ENCODE measurements around the gene CPTP. TPM values are rescaled to one million over a fixed set of nuclear protein-coding genes. Genes with fewer than 3 reads are reported as not detected.

CPTP gene
- polyA plus RNA-seq, 3 donors = 6.4 to 7.7 (median 7.4) TPM

DNA sequence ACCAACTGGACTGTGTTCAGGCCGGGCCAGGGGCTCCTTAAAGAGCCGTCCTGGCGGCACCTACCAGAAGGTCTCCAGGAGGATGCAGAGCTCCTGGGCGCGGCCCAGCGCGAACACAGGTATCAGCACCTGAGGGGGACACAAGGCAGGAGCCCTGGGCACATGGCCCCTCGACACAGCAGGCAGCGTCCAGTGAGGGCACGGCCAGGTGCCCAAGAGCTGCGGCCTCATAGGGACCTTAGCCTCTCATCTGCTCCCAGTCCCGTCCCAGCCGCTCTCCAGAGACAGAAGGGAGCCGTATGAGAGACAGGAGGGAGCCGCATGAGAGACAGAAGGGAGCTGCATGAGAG lies 10.4 kb upstream of the CPTP start:
- Histone ChIP-seq H3K4me3 (replicated peaks in 1 of 3; ENCODE audit: low read depth in 2 of 3, low read length in 3 of 3) (no peak overlapping the region), H3K9ac (ENCODE audit: insufficient read depth, low read length, poor library complexity, severe bottlenecking) (no peak overlapping the region), H3K36me3 (replicated peaks in 1 of 2; ENCODE audit: control insufficient read depth in 1 of 2, insufficient read depth in 2 of 2, low read length in 2 of 2) (peaks cover 67 to 81% of the 10 kb centered on the region in 2 donors), H3K4me1 (ENCODE audit: control insufficient read depth in 1 of 2, insufficient read depth in 2 of 2, low read length in 2 of 2) (peaks cover 6 to 7% of the 10 kb centered on the region in 2 donors), H3K27ac (ENCODE audit: low read depth in 1 of 2, low read length in 2 of 2) (no peak overlapping the region), H3K79me2 (ENCODE audit: insufficient read depth, low read length) (peaks cover 4% of the 10 kb centered on the region), H2AFZ (ENCODE audit: insufficient read depth, low read depth, low read length, poor library complexity, severe bottlenecking) (no peak overlapping the region), H3K4me2 (replicated peaks; ENCODE audit: extremely low read depth, low read length, poor library complexity, severe bottlenecking) (no peak overlapping the region), H3K9me3 (replicated peaks in 1 of 2; ENCODE audit: control insufficient read depth in 1 of 2, insufficient read depth in 1 of 2, low read length in 2 of 2) (no peaks in the 10 kb centered on the region), H3K27me3 (ENCODE audit: control insufficient read depth in 2 of 2, insufficient read depth in 2 of 2, low read length in 2 of 2) (no peaks in the 10 kb centered on the region), H4K20me1 (ENCODE audit: insufficient read depth, low read length) (peaks cover 55% of the 10 kb centered on the region)
- Mint-ChIP-seq H3K4me1 (peaks cover 6% of the 10 kb centered on the region), H3K4me3 (no peak overlapping the region), H3K9me3 (no peaks in the 10 kb centered on the region), H3K27me3 (ENCODE audit: low read depth in 3 of 3) (no peaks in the 10 kb centered on the region), H3K36me3 (peaks cover 43 to 81% of the 10 kb centered on the region in 2 donors), H3K27ac (no peak overlapping the region)
- intact Hi-C loops (cut with micrococcal nuclease) = no loop called here
- WGBS (ENCODE audit: insufficient coverage) = 98% methylated on average over 13 of the region's 15 CpGs
- DNase-seq = no peak
- TF ChIP-seq CTCF (IDR thresholded peaks at IDR 0.05) = no peak

DNA sequence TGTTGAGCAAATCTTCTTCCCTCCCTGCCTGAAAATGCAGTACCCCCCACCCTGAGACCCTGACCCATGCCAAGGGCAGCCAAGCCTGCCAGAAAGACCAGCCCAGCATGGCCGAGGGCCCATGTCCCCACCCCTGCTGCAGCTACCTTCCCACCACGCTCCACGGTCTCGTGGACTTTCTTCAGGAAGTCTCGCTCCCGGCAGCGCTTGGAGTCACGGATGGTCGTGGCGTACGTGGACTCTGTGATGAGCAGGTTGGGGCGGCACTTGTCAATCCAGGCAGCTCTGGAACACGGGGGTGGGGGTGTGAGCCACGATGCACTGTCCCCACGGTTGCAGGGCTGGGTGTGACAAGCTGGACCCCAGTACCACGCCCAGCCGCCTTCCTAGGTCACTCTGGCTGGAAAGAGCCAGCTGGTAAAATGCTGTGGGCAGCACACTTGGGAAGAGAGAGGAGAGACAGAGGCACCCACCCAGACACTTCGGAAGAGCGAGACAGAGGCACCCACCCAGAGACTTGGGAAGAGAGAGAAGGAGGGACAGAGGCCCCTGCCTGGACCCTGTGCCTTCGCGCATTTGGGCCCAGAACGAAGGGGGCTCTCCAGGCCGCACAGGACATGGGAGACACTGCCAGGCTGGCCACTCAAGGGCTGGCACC lies 9.8 kb upstream of the CPTP start:
- peaks cover 47 to 87% of the 10 kb centered on the region in 2 donors for H3K36me3 Mint-ChIP-seq
- peak overlapping the region in 2 of 7 donors; percentile 9 to 42 for H3K27ac Mint-ChIP-seq
- no peak overlapping the region for H3K4me2 ChIP-seq (replicated peaks; ENCODE audit: extremely low read depth, low read length, poor library complexity, severe bottlenecking)
- H3K79me2 ChIP-seq (ENCODE audit: insufficient read depth, low read length) = peaks cover 4% of the 10 kb centered on the region
- H3K4me1 ChIP-seq (ENCODE audit: control insufficient read depth in 1 of 2, insufficient read depth in 2 of 2, low read length in 2 of 2) = peaks cover 0 to under 1% of the 10 kb centered on the region in 2 donors
- no peaks in the 10 kb centered on the region for H3K9me3 Mint-ChIP-seq
- 95% methylated on average over 22 of the region's 23 CpGs for WGBS (ENCODE audit: insufficient coverage)
- H3K4me3 Mint-ChIP-seq = no peak overlapping the region
- intact Hi-C loops (cut with micrococcal nuclease) = no loop called here
- H3K9ac ChIP-seq (ENCODE audit: insufficient read depth, low read length, poor library complexity, severe bottlenecking) = no peak overlapping the region
- H3K36me3 ChIP-seq (replicated peaks in 1 of 2; ENCODE audit: control insufficient read depth in 1 of 2, insufficient read depth in 2 of 2, low read length in 2 of 2) = peaks cover 70 to 87% of the 10 kb centered on the region in 2 donors
- no peak for TF ChIP-seq CTCF (IDR thresholded peaks at IDR 0.05)
- H3K27me3 ChIP-seq (ENCODE audit: control insufficient read depth in 2 of 2, insufficient read depth in 2 of 2, low read length in 2 of 2) = no peaks in the 10 kb centered on the region
- no peak overlapping the region for H2AFZ ChIP-seq (ENCODE audit: insufficient read depth, low read depth, low read length, poor library complexity, severe bottlenecking)
- H3K27ac ChIP-seq (ENCODE audit: low read depth in 1 of 2, low read length in 2 of 2) = no peak overlapping the region
- peaks cover 61% of the 10 kb centered on the region for H4K20me1 ChIP-seq (ENCODE audit: insufficient read depth, low read length)
- no peak for DNase-seq
- H3K4me3 ChIP-seq (replicated peaks in 1 of 3; ENCODE audit: low read depth in 2 of 3, low read length in 3 of 3) = no peak overlapping the region
- no peaks in the 10 kb centered on the region for H3K27me3 Mint-ChIP-seq (ENCODE audit: low read depth in 3 of 3)
- no peaks in the 10 kb centered on the region for H3K9me3 ChIP-seq (replicated peaks in 1 of 2; ENCODE audit: control insufficient read depth in 1 of 2, insufficient read depth in 1 of 2, low read length in 2 of 2)
- peaks cover under 1% of the 10 kb centered on the region for H3K4me1 Mint-ChIP-seq
